PC-9 (cell line): ENCODE results near the gene CDPF1.

Experiments used
- CTCF ChIP-seq: fragments of 200-600 bp; sonication (generic); conservative IDR thresholded peaks from 2 replicates; pipeline ENCODE4 v1.6.1; 2017; ENCODE audit warnings: mixed run types, antibody characterized with exemption, mild to moderate bottlenecking, moderate library complexity
- EZH2 ChIP-seq: fragments of 200-600 bp; sonication (generic); IDR thresholded peaks from 2 replicates; pipeline ENCODE4 v1.8.0; 2017; ENCODE audit warnings: antibody characterized with exemption, low read depth

GRCh38 chr22:46209262-46209661 is 40.8 kb downstream of the CDPF1 start:
- TF ChIP-seq CTCF = no peak
- no peak for TF ChIP-seq EZH2
